EL (cell line): Measurements from ENCODE around the gene SPOCK1.

ENCODE experiments used
- DNase-seq: peaks from one replicate; pipeline ENCODE4 v3.0.0-alpha.2; 2016

The SPOCK1 gene

DNA sequence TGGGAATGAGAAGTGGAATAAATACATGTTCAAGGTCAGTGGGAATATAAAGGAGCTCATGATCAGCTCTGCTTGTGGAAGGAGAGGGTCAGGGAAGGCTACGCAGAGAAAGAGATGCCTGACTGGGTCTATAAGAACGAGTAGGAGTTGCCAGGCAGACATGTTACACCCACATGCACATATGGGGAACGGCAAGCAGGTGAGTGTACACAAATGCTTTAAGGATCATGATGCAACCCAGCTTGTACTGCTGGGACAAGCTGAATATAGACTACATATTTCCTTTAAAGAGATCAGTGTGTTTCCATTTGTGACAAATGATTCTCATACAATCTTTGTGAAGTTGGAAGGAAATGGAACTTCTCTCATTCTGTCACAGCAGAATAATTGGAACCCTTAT is 141.7 kb downstream of the SPOCK1 start:
- no peak for DNase-seq

DNA sequence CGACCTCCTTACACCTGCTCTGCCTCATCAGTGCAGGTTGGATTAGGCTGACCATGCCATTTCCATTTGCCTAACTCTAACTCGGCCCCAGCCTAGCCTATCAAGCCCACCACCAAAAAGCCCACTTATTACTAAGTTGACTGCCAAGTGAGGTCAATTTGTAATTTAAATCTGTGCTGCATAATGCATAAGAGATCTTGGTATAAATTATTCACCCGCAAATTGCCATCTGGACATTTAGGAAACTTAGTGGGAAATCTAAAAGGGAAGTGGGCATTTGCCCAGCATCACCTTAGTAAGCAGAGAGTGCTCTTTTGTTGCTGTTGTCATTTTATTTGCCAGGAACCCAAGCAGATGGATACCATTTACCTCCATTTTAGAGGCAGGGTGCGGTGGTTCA is 143.0 kb downstream of the SPOCK1 start:
- DNase-seq, result no peak

DNA sequence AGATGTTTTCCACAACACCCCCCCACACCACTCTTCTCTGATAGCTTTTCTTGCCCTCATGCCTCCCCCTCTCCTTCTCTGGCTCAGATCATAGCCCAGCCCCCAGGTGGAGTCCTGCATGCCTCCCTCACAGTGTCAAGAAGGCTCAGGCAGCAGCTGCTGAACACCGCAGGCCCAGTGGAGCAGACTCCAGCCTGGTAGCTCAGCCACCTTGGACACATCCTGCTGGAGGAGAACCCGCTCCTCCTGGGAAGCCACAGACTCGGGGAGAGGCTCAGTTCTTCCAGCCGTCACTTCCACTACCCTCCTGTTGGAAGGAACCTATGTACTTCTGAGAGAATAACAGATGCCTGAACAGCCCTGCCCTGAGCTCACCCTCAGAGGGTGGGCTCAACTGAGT is 143.4 kb downstream of the SPOCK1 start:
- no peak for DNase-seq

DNA sequence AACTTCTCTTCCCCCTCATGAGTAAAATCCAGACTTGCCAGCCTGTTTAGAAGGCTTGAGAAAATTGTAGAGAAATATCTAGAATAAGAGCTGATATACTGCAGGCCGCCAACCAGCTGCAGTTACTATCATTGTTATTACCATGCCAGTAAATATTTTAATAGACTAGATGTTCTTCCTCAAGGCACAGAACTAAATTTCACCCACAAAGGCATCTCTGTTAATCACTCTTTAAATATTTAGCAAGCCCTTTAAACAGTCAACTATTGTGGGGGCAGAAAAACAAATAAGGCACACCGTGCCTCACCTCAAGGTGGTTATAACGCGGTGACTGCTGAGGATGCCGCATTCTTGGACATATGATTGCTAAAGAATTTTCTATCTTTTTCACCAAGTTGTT is 147.0 kb downstream of the SPOCK1 start:
- no peak for DNase-seq

DNA sequence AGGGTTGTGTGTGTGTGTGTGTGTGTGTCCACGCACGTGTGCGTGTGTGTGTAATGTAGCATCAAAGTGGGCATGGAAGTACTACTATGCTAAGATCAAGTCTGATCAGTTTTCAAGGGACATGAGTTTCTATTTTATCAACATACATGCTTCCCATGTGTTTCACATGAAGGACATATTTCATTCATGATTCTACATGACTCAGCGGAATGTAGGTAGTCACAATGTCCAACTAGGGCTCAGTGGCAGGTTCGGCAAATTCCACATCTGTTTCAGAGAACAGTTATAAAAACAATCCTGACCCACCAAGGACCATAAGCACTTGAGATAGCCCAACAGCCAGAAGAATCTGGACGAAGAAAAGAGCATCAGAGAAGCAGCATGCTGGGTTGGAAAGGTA is 148.3 kb downstream of the SPOCK1 start:
- no peak for DNase-seq

DNA sequence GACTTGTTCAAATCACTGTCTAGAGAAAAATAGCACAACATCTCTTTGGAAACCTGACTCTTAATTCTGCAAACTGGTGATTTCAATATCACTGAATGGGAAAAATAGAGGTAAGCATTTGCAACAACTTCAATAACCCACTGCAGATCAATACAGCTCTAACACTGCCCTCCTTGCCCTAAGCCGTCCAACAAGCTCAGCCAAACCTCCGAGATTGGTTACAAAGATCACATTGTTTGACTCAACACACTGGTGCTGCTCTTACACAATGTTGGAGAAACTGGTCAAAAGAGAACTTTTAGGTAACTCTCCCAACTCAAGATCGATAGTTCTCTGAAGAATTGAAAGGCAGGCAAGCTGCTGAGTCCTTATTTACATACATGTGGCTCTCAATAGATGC is 150.4 kb downstream of the SPOCK1 start:
- no peak for DNase-seq

DNA sequence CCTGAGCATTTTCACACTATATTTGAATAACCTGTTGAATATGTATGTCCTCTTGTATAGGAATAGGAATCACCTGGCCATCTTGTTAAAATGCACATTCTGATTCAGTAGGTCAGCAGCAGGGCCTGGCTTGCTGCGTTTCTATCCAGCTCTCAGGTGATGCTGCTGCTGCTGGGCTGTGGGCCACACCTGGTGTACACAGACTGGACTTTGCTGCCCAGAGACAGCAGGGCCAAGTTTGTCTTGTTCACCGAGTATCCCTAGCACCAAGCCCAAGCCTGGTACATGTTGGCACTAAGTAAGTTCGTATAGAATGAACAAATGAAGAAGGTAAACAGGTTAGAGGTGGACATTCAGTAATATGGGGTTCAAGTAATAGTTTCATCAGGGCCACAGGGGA is 151.3 kb downstream of the SPOCK1 start:
- no peak for DNase-seq

DNA sequence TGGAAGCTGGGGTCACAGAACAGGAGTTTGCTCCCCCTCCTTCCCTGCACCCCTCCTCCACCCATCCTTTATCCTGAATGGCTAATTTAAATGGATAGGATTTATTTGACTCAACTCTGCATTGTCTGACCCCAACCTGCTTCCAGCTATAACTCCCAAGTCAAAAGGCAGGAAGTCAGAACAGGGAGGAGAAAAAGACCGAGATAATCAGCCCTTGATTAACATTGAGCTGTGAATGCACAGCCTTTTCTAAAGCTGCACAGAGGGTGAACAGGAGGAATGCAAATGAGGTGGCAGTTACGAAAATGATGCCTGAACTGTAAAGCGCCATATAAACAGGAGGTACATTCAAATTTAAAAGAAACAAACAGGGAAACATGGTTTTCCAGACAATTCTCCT is 152.8 kb downstream of the SPOCK1 start:
- no peak for DNase-seq

DNA sequence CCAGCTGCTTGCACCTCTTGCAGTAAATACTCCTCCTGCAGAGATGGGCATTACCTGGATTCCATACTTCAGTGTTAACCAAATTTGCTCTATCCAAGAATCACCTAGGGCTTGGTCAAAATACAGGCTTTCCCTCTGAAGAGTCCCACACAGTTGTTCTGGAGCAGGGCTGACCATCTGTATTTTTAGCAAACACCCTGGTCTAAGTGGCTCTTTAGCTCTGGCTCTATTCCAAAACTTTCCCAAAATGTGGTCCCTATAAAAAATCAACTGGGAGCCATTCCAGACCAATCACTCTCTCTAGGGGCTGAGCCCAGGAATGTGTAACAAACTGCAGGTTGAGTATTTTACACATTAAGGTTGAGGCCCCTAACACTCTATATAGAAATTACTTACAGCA is 153.7 kb downstream of the SPOCK1 start:
- no peak for DNase-seq

DNA sequence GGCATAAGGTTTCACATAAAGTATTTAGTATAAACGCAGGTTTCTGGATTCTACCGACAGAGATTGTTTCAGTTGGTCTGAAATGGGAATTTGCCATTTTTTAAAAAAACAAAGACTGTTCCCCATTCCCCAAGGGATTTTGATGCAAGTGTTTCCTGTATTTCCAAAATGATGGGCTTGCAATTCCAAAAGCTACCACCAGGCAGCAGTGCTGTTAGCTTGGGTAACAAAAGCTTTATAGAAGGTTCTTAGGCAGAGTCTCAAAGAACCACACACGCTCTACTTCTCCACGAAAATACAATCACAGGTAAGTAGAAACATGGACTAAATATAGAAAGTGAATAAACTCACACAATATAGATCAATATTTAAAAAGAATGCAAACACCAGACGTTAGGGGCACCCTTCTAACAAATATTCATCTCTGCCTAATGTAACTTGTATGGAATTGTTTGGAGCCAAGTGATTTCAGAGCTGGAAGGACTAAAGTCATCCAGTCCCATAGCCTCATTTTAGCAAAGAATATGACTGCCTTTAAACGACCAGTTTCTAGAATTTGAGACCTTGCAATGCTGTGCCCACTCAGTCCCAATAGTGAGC is 154.3 kb downstream of the SPOCK1 start:
- peak; percentile 71 for DNase-seq

DNA sequence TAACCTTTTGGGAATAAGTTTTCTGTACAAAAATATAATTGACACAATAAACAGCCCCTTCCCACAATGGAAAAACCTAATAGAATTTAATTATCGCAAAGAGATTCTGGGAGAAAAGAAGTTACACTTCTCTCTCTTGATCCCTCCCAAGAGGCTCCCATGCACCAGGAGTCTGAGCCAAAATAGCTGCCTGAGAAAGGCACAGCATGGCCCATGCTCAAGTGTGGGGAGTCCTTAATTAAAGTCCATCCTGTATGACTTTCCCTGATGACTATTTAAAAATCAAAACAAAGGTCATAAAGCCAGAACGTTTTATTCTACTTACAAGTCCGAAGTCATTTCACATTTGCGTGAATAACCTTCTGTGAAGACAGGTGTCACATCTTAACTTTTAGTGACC is 155.1 kb downstream of the SPOCK1 start:
- no peak for DNase-seq

DNA sequence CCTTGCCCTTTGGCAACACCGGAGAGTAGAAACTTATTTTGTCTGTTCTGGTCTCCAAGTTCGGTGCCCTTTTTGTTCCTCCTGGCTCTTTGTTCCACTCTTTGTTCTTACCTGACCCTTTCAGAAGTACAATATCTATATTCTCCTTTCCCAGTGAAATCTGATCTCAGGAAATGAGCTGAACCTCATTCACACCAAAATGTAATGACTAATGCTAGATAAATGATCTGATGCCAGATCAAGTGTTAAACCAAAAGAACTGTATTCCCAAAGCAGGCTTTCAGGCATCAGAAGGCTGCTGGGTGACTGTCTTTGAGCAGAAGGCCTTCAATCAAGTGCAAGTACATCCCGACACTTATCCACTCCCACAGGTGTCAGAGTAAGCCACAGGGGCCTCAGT is 156.4 kb downstream of the SPOCK1 start:
- peak; percentile 24 for DNase-seq

DNA sequence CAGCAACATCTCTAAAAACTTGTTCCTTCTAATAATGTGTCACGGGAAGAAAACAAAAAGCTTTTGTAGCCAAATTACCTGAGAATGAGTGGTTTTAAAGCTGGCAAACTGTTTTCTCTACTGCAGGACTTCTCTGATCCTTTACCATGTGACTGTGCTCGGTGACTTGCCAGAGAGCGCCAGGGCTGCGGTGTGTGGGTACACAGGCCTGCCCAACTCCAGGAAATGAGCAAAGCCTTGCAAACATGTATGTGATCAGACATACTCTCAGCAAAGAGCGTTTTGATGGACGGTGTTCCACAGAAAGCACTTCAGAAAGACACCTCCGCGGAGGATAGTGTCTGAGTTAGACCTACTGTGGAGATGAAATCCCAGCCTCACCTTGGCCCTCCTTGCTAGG is 157.3 kb downstream of the SPOCK1 start:
- DNase-seq, result no peak

DNA sequence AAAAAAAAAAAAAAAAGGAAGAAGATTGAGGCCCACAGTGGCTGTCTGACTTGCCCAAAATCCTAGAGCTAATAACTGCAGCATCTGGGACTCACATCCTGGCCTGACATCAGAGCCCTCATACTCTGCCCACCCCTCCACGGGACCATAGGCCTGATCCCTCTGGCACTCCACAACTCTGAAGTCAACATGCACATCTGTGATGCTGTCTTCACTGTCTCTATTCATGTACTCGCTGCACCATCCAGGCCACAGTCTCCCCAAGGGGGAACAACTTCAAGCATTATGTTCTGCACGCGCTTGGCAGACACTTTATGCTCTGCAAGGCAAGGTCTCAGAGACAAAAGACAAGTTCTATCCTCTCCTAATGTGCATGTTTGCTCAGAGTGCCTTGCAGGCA is 158.2 kb downstream of the SPOCK1 start:
- DNase-seq, result no peak

DNA sequence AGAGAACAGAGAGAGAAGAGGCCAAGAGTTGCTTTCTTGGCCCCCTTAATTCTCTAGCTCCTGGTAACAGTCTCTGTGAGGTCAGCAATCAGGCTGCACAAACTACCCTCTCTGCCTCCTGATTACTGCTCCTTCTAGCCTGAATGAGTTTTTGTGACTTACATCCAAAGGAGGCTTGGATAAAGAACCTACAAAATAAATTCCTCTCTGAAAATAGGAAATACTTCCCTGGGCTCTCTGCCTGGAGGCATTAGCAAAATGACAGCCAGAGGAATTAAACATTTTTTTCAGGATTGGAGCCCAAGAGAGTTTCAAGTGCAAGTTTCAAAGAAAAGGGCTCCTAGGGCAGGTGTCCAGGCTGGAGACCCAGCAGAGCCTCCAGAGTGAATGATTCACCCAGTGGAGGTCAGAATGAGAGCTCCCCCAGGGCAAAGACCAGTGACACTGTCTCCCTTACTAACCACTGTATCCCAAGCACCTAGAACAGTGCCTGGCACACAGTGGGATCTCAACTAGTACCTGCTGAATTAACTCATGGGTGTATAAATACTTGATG is 162.5 kb downstream of the SPOCK1 start:
- DNase-seq, result peak; percentile 19

DNA sequence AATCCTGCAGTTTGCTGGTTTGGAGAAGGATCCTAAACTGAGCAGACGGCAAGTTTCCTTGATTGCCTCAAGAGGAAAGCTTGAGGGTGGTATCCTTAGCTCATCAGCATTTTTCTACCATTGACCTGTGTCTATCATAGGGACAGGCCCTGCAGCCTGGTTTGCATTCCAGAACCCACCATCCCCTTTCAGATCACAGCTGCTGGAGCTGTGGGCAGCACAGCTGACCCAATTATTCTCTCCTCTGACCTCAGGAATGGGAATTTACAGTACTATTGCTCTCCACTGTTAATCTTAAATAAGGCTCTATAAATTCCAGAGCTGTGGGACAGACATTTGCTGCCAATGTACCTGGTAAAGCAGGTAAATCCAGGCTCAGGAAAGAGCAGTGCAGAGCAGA is 163.0 kb downstream of the SPOCK1 start:
- no peak for DNase-seq

DNA sequence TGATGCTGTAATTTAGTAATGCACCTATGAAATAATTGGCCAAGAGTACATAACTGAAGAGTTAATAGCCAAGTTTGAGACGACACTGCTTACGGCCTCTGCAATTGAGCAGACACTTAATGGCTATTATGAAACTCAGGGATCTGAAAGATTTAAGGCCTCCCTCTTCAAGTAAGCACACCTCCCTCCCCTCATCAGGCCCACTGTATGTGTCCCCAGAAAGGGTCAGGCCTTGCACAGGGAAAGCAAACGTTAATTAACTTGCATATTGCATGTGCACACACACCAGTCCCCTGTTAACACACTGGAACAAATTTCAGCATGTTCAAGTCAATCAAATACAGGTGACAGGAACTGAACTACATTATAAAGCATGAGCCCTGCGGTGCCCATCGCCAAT is 163.6 kb downstream of the SPOCK1 start:
- no peak for DNase-seq

DNA sequence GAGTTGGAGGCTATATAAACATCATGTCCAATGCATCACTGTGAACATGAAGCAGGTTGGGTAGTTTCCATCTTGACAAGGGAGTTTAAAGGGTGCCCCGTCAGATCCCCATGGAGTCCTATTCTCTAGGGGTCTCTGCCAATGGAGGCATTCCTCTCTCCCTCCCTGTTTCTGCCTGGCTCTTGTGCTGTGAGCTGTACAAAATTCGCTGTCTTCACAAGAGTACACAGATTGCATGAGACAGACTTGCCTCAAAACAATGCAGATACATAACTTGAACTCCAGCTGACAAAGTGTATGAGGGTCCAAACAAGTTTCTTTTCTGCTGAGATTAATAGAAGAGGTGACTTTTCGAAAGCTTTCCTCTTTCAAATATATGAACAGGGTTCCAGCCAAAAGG is 165.2 kb downstream of the SPOCK1 start:
- DNase-seq, result no peak

DNA sequence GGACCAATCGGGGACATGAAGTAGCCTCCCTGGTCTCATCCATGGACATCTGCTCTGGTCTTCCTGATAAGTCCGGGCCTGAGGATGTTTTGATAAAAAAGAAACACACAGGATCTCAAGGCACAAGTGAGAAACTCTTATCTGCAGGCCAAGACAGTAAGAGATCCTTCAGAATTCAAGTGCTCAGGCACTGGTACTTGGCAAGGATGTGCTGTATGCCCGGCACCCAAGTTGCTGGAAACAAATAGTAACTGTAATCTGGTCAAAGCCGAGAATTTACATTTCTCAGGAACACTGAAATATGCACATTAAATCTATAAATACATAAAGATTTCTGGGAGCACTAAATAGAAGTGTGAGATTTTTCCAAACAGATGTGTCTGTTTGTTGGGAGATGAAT is 165.7 kb downstream of the SPOCK1 start:
- no peak for DNase-seq

DNA sequence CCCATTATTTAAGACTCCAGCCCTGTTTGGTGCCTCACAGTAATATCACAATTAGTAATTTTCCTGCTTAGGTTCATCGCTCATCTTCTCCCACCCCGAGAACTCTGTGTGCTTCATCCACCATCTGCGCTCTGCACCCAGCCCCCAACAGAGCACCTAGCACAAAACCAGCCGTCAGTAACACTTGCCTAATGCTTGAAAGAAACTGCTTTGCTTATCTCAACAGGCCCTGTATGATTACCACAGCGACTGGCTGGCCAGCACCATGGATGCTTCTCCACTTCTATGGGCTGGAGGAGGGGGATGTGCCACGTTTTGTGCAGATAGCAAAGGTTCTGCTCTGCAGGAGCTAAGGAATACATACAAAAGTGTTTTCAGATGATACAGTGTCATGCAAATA is 166.8 kb downstream of the SPOCK1 start:
- no peak for DNase-seq

DNA sequence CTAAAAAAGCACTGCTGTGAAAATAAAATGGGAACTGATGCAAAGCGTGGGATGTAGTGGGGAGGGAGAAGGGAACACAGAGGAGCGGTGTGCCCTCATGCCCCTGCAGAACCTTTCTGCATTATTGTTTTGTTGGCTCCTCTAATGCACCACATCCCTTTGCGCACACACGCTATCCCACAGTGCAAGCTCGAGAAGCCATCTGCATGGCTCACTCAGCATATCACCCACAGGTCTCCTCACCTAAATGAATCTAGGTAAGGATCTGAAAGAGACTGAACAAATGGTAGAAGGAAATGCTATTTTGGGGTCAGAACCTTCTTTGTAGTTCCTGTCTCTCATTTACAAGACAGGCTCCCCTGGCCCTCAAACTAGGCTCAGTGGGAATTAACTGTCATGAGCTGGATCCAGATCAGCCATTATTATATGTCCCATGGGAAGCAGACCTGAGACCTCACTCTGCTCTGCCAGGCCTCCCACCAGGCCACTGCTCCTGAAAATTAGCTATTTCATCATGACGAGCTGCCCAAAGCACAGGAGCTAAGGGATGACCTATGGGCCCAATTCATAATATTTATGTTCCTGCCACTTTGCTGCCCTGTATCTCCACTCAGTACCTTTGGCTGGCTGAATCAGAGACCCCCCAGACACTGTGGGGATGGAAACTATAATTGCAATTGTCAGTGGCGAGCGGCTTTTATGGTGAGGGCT is 169.4 kb downstream of the SPOCK1 start:
- no peak for DNase-seq

DNA sequence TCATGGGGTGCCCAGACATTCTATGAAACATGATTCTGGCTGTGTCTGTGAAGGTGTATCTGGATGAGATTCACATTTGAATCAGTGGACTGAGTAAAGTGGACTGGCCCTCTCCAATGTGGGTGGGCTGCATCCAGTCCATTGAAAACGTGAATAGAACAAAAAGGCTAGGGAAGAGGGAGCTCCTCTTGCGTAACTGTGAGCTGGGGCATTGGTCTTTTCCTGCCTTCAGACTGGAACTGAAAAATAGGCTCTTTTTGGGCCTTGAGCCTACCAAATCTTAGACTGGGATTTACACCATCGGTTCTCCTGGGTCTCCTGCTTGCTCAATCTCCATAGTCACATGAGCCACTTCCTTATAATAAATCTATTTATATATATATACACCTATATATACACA is 170.1 kb downstream of the SPOCK1 start:
- DNase-seq, result no peak

DNA sequence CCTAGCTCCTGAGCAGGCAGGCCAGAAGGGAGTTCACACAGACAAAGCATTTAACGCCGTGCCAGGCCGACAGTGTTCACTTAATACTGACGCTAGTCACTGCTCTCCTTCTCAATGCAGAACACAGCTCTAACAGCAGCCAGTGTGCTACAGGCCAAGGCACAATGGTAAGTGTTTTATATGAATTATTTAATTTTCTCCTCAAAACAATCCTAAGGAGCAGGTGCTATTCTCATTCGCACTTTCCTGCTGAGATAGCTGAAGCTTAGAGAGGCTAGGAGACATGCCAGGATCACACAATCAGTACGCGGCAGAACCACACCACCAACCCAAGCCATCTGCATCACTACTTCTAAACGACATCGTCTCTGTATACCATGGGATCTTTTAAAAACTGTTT is 170.7 kb downstream of the SPOCK1 start:
- no peak for DNase-seq

DNA sequence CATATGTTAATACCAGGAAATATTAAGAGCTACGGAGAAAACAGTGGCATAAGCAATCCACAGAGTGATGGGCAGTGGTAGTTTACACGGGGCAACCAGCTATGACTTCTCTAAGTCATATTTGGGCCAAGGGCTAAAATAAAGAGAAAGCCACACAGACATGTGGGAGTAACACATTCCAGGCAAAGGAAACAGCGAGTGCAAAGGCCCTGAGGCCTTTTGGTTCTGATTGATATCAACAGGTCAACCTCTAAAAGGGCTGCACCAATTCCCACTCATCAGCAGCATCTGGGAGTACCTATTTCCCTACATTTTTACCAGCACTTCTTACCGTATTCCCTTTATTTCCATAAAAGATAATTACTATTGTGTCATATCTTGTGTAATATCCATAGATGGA is 173.4 kb downstream of the SPOCK1 start:
- DNase-seq, result no peak
